Stimulated activated CD8-positive, alpha-beta memory T cell treated with anti-CD3 and anti-CD28 coated beads, Interleukin-7, amount 100 ng/mL, for 4 hours (primary cell): ENCODE results near the gene RAMP3.
"Not testable (repeated sequence)": the region's sequence is repeated elsewhere in the genome, so short reads cannot be mapped to it uniquely, and the experiment has no call there.

Experiments used
- DNase-seq, 2 donors: peaks; one replicate each; pipeline ENCODE4 v3.0.0-alpha.2; 2020; ENCODE audit warnings: low read depth in 2 of 2

The RAMP3 gene

DNA sequence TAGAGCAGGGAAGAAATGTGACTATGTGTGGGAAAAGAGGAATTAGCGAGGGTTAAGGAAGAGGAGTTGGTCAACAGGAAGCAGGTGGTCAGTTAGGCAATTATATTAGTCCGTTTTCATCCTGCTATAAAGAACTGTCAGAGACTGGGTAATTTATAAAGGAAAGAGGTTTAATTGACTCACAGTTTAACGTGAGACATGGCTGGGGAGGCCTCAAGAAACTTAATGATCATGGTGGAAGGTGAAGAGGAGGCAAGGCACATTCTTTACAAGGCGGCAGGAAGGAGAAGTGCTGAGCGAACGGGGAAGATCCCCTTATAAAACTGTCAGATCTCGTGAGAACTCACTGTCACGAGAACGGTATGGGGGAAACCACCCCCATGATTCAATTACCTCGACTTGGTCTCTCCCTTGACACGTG lies 35.0 kb downstream of the RAMP3 start:
- DNase-seq: no peak

DNA sequence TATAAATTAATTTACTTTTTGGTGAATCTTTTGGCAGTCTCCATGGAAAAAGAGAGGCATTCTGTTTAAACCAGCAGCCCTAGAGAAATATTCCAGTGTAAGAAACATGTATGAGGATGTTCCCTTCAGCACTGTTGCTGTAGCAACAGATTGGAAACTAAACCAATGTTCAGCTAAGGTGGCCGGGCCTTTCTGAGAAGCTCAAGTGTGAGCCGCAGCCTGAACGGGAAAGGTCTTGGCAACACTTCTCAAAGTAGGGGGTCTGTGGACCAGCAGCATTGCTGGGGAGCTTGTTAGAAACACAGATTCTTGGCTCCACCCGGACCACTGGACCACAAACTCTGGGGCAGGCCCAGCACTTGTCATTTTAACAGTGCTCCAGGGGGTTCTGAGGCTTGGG lies 36.2 kb downstream of the RAMP3 start:
- DNase-seq: no peak

- no peak for DNase-seq
Observed at GRCh38 chr7:45196374-45196773, 38.8 kb downstream of the RAMP3 start.

GRCh38 chr7:45197461-45197860 lies 39.9 kb downstream of the RAMP3 start:
- DNase-seq: no peak

GRCh38 chr7:45198986-45199385 lies 41.4 kb downstream of the RAMP3 start:
- DNase-seq: no peak

GRCh38 chr7:45199506-45199905 lies 41.9 kb downstream of the RAMP3 start:
- no peak for DNase-seq

DNA sequence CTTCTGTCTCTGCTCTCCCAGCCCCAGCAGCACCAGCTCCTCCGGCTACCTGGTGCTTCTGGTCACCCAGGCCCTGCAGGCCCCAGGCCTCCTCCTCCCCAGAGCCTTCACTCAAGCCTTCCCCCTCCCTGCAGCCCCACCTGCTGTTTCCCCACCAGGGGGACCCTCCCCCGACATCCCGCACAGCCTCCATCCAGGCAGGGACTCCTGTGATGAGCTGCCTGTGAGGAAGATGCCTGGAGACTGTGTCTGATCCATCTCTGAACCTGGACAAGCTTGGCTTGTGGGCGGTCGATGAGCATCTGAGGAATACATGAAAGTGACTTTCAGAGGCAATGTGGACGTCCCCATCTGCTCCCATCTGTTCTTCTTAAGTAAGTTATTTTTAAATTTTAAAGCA lies 45.0 kb downstream of the RAMP3 start:
- no peak for DNase-seq

DNA sequence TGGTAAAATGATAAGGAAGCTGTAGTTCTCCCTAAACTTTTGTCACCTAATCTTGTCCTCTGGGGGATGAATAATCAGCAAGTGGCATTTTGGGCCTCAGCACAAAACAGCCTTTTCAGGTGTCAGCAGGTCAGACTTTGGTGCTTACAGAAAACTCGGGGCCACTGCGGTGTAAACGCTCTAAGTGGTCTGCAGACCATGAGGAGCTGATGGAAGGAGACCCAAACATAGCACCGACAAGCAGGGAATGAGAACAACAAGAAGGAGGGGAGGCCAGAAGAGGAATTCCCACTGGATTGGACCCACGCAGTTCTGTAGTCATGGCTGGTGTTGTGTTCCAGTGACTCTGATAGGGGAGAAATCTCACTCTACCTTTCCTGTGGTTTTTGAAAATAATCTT lies 45.4 kb downstream of the RAMP3 start:
- DNase-seq: no peak

DNA sequence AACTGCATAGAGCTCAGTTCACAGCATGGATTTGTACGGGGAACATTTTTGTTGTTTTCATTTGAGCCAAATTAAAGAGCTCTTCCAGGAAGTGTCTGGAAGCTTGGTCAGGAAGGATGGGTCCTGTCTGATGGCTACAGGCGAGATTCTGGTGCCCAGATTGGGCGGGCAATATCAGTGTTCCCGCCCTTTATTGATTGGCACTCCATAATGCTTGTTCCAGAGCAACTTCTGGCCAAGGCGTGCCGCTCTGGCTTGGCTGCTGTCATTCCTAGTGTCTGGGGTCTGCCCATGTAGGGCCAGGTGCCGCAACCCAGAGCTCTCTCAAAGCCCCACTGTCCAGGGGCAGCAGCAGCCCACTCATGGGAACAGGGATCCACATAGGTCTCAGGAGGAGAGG lies 45.9 kb downstream of the RAMP3 start:
- DNase-seq: no peak

DNA sequence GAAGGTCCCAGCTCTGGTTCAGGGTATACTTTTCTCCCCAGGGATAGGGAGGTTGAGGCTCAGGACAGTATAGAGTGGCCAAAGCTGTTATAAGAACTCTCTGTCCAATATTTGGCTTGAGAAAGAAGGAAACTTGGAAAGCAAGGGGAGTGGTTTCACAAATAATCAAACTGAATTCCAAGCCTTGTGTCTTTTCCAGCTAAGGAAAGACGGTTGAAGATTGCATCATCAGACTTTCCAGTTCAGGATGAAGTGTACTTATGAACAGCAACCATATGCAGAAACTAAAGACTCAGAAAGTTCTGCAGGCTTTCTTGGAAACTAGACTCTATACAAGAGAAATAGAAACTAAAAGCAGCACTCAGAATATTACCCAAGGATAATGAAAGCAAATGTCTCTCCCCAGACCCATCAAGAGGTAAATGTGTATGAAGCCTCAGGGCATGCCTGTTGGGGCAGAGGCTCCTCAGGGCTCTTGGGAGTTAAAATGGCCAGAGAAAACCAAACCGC lies 46.4 kb downstream of the RAMP3 start:
- no peak for DNase-seq

DNA sequence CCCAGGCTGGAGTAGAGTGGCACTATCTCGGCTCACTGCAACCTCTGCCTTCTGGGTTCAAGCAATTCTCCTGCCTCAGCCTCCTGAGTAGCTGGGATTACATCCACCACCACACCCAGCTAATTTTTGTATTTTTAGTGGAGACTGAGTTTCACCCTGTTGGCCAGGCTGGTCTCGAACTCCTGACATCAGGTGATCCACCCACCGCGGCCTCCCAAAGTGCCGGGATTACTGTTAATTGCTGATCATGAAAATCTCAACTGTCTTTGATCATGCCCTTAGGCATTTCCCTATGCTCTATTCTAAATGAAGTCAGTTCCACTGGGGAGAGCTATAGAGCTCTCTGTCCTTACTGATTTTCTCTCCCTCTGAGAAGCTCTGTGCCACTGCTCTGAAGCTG lies 48.7 kb downstream of the RAMP3 start:
- DNase-seq: not testable (repeated sequence)

DNA sequence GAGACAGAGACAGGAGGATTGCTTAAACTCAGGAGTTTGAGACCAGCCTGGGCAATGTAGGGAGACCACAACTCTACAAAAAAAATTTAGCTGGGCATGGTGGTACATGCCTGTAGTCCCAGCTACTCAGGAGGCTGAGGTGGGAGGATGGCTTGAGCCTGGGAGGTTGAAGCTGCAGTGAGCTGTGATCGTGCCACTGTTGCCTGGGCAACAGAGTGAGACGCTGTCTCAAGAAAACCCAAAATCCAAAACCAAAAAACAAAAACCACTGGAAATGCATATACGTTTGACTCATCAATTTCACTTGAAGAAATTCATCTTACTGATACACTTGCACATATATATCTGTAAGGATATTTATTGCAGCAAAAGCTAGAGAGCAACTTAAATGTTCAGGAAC lies 52.3 kb downstream of the RAMP3 start:
- DNase-seq: not testable (repeated sequence)

DNA sequence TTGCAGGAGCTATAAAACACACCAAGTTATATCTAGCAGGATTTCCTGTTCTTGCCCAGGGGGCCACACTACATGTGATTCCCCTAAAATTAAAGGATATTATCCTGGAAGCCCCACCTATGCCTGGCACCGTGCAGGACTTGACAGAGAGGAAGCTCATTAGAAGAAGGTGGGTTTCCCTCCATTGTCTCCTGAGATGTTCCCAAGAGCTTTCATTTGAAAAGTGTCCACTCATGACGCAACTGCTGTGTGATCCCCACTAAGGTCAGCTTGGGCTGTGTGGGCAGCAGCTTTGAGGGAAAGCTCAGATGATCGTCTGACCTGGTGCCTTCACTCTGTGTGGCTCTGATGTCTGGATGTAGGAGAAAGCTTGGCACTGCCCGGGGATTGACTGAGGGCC lies 53.5 kb downstream of the RAMP3 start:
- no peak for DNase-seq

GRCh38 chr7:45211958-45212357 lies 54.4 kb downstream of the RAMP3 start:
- DNase-seq: no peak

DNA sequence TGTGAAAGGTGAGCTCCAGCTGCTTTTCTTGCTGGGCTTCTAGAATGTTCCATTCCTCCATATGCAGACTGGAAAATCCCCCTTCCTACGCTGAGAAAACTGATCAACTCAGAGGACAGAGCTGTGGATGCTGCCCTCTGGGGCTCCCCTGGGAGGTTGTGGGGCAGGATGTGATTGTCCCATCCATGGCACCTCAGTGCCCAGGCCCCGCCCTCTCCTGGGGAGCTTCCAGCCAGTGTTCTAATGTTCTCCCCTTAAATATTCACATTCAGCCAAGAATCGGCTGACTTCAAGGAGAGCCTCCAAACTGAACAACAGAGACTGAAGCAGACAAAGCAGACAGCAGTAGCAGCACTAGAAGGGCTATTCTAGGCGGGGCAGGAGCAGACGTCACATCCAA lies 55.0 kb downstream of the RAMP3 start:
- DNase-seq: no peak

DNA sequence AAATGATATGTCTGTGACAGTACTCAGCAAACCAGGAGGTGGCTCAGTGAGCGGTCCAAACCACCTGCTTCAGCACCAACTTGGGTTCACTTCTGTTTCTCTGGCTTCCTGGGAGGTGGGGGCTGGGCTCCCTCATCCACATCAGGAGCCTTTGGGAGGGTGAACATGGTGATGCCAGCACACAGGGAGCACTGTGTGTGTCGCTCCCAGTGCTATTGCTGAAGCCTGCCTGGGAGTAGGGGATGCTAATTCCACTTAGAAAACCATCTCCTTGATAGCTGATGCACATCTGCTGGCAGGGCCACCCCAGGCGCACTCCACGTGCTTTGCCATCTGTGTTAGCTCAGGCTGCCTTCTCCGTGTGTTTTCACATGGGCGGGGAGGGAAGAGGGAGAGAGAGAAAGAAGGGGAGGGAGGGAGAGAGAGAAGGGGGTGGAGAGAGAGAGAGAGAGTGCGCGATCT lies 58.0 kb downstream of the RAMP3 start:
- DNase-seq: no peak

DNA sequence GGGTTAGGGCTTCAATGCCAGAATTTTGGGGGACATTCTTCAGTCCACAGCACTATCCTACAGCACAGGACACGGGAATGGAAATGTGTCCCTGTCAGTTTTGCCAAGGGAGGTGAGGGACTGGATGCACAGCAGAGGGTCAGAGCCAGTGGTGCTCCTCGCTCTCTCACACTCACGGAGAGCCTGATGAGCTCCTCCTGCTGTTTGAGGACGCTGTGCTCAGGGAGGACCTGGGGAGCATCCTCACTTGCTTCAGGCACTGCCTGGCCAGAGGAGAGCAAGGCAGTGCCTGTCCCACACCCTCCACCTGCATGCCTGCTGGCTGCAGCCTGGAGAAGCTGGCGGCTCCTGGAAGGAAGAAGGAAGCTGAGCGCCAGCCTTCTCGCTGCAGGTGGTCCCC lies 58.6 kb downstream of the RAMP3 start:
- no peak for DNase-seq

DNA sequence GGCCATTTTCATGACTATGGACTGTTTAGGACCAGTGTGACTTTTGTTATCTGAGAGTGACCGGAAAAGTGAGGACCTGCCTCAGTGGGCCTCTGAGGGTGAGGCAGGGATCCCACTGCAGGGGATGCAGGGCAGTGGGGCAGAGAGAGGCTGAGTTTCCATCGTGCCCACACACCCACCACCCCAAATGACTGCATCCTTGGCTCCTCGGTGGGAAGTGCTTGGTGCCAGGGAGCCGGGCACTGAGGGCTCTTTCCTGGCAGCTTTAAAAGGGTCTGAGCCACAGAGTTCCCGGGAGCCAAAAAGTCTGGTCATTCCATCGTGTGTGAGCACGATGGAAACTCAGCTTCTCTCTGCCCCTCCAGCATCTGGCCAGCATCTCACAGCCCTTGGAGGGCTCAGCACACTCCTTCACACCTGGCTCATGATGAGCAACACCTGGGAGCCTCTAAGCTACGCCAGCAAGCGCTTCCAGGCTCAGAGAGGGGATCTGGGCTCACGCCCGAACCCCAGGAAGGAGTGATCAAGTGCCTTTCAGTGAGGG lies 59.1 kb downstream of the RAMP3 start:
- DNase-seq: no peak

GRCh38 chr7:45217358-45217757 lies 59.8 kb downstream of the RAMP3 start:
- DNase-seq: no peak

- no peak for DNase-seq
Observed at GRCh38 chr7:45219130-45219529, 61.5 kb downstream of the RAMP3 start.

DNA sequence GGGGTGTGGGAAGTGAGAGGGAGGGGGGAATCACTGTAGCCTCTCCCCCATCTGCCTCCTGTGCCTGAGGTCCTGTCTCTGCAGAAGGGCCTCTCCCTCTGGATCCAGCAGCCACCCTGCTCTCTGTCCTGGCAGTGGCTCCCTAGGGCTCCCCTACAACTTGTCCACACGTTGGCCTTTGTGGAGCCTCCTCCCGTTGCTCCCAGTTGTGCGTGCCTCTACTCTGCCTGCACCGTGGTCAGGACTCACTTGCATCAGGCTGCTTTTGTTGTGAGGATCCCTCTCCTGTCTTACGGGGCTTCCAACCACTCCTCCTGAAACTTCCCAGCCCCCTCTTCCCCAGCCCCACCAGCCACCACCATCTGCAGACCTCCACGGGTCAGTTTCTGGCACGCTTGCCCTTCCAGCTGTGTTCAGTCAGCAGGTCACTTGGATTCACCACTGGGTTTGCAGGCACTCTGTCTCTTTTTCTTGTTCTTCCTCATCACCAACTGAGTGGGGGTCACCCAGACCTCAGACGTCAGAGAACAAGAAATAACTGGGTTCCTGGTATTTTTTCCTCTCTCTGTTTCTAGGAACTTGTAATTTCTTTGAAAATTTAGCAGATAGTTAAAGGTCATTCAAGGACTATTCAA lies 62.3 kb downstream of the RAMP3 start:
- no peak for DNase-seq

- DNase-seq: no peak
Observed at GRCh38 chr7:45220846-45221618, 63.4 kb downstream of the RAMP3 start.
